22Rv1 (cell line): Measurements from ENCODE around the gene FNIP1.
A peak's percentile ranks its signal among the peaks of the same experiment; 100 is the strongest.

Experiments used
- H3K27ac ChIP-seq: fragments of 450-650 bp; 2 replicates; pipeline ENCODE4 v1.5.1; 2017
- CTCF ChIP-seq: fragments of 450-650 bp; IDR thresholded peaks from 2 replicates; pipeline ENCODE4 v1.5.1; 2017; ENCODE audit warnings: mild to moderate bottlenecking
- ZFX ChIP-seq: fragments of 450-650 bp; IDR thresholded peaks from 2 replicates; pipeline ENCODE4 v1.6.1; 2017; ENCODE audit warnings: antibody characterized with exemption, borderline replicate concordance

The FNIP1 gene

GRCh38 chr5:131654309-131654708, 142.5 kb downstream of the FNIP1 start:
- TF ChIP-seq ZFX: no peak
- no peak for TF ChIP-seq CTCF
- peak overlapping the region; percentile 43 for H3K27ac ChIP-seq

GRCh38 chr5:131649161-131649560, 147.7 kb downstream of the FNIP1 start:
- no peak overlapping the region for H3K27ac ChIP-seq
- TF ChIP-seq CTCF (no peak), ZFX (no peak)

GRCh38 chr5:131647048-131647769, 149.6 kb downstream of the FNIP1 start:
- H3K27ac ChIP-seq: no peak overlapping the region
- no peak for TF ChIP-seq ZFX
- no peak for TF ChIP-seq CTCF

- no peak overlapping the region for H3K27ac ChIP-seq
- no peak for TF ChIP-seq ZFX
- TF ChIP-seq CTCF: no peak
These were observed 152.0 kb downstream of the FNIP1 start for GRCh38 chr5:131644822-131645221.

- H3K27ac ChIP-seq: no peak overlapping the region
- TF ChIP-seq CTCF (no peak), ZFX (no peak)
These were observed 152.4 kb downstream of the FNIP1 start for GRCh38 chr5:131644370-131644769.

GRCh38 chr5:131641494-131641893, 155.3 kb downstream of the FNIP1 start:
- no peak overlapping the region for H3K27ac ChIP-seq
- TF ChIP-seq CTCF: no peak
- no peak for TF ChIP-seq ZFX

- 0 out of 2 replicates have a peak overlapping the region, but pooled peaks have one; percentile 21 for H3K27ac ChIP-seq
These were observed 156.6 kb downstream of the FNIP1 start for GRCh38 chr5:131640043-131640856.

More at GRCh38 chr5:131640043-131640856, 156.6 kb downstream of the FNIP1 start:
- TF ChIP-seq CTCF (no peak), ZFX (no peak)
